ENCODE data around the gene FMO2. TPM values are rescaled to one million over a fixed set of nuclear protein-coding genes. Genes with fewer than 3 reads are reported as not detected.

FMO2 gene
- total and polyA plus RNA-seq, 2 of the 8 experiments (the other 6 are each of a cell fraction or from before 2014, with no cell fraction given): not detected

GRCh38 chr1:171220581-171221054 lies 35.5 kb downstream of the FMO2 start (continued):
- TF ChIP-seq RAD21 (IDR thresholded peaks at IDR 0.05 in 1 of 2, conservative IDR thresholded peaks at IDR 0.05 in 1 of 2; ENCODE audit: low read depth in 2 of 2, low read length in 2 of 2) (peak in 1 of 2 experiments; percentile 24; a peak in 1 of 4 replicates), JUN (IDR thresholded peaks at IDR 0.05; ENCODE audit: low read depth, low read length) (no peak), POLR2A (IDR thresholded peaks at IDR 0.05; ENCODE audit: control extremely low read depth in 1 of 2, low read depth in 2 of 2, low read length in 2 of 2) (peak; percentile 36 to 65; a peak in 2 of 3 replicates), POU5F1 (IDR thresholded peaks at IDR 0.05; ENCODE audit: low read depth, low read length) (no peak), TCF12 (IDR thresholded peaks at IDR 0.05; ENCODE audit: low read depth, low read length) (peak; percentile 68; the same call in 1 of the 2 replicates), TAF7 (optimal IDR thresholded peaks at IDR 0.05; ENCODE audit: borderline replicate concordance, low read depth, low read length) (peak; percentile 47), EZH2 (IDR thresholded peaks at IDR 0.05; ENCODE audit: low read depth, low read length, severe bottlenecking) (no peak), EP300 (IDR thresholded peaks at IDR 0.05; ENCODE audit: borderline replicate concordance in 1 of 2, low read depth in 2 of 2, low read length in 2 of 2) (peak in 1 of 2 experiments; percentile 48; a peak in 1 of 3 replicates), BCL11A (IDR thresholded peaks at IDR 0.05; ENCODE audit: low read depth in 2 of 2, low read length in 2 of 2) (no peak), TAF1 (IDR thresholded peaks at IDR 0.05; ENCODE audit: low read depth, low read length) (peak; percentile 62), USF2 (IDR thresholded peaks at IDR 0.05; ENCODE audit: low read length) (no peak), CTBP2 (IDR thresholded peaks at IDR 0.05; ENCODE audit: borderline replicate concordance, insufficient read depth, insufficient read length, low read length) (peak; percentile 39), SIRT6 (IDR thresholded peaks at IDR 0.05; ENCODE audit: low read length) (no peak), ATF3 (IDR thresholded peaks at IDR 0.05; ENCODE audit: insufficient read depth, low read depth, low read length) (no peak), BRCA1 (IDR thresholded peaks at IDR 0.05; ENCODE audit: low read depth, low read length) (no peak), KDM4A (IDR thresholded peaks at IDR 0.05; ENCODE audit: low read depth, low read length, severe bottlenecking) (no peak)

Data from H1 (cell line).